ENCODE data around the gene KRTAP19-2. TPM values are rescaled to one million over a fixed set of nuclear protein-coding genes. Genes with fewer than 3 reads are reported as not detected.

KRTAP19-2 gene
- total RNA-seq, 2 donors from 2014 or later, result not detected

DNA sequence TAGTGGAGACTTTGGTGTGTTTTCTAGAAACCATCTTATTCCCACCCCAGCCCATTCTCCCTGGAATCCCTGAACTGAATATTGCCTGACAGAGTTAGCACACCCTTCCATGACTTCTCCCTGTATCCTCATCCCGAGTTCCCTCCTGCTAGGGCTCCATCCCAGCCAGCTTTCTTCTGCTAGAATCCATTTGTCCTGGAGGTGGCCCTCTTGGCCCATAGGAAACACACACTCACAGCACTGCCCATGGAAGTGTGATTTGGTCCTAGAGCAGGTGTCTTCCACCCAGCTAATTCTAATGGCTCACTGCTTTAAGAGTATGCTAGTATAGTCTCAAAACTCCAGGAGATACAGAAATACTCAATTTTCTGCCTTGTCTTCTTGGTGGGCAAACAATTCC, 43.0 kb downstream of the KRTAP19-2 start:
- Histone ChIP-seq H3K27me3 (no peaks in the 10 kb centered on the region), H3K9me3 (no peaks in the 10 kb centered on the region), H3K27ac (no peak overlapping the region), H3K9ac (ENCODE audit: low read depth in 2 of 2, low read length in 2 of 2) (no peak overlapping the region), H3K4me3 (no peak overlapping the region), H3K4me1 (no peaks in the 10 kb centered on the region), H3K36me3 (no peaks in the 10 kb centered on the region)
- no peak for TF ChIP-seq CTCF (IDR thresholded peaks at IDR 0.05)
- DNase-seq, result no peak
- intact Hi-C loops (cut with DNase I), result no loop called here

- Histone ChIP-seq H3K27ac (no peak overlapping the region), H3K4me3 (no peak overlapping the region), H3K9ac (ENCODE audit: low read depth in 2 of 2, low read length in 2 of 2) (no peak overlapping the region), H3K36me3 (no peaks in the 10 kb centered on the region), H3K4me1 (no peaks in the 10 kb centered on the region), H3K9me3 (no peaks in the 10 kb centered on the region), H3K27me3 (no peaks in the 10 kb centered on the region)
- no peak for TF ChIP-seq CTCF (IDR thresholded peaks at IDR 0.05)
- DNase-seq, result no peak
- intact Hi-C loops (cut with DNase I), result no loop called here
Measured at GRCh38 chr21:30443226-30443625, 44.0 kb downstream of the KRTAP19-2 start.

DNA sequence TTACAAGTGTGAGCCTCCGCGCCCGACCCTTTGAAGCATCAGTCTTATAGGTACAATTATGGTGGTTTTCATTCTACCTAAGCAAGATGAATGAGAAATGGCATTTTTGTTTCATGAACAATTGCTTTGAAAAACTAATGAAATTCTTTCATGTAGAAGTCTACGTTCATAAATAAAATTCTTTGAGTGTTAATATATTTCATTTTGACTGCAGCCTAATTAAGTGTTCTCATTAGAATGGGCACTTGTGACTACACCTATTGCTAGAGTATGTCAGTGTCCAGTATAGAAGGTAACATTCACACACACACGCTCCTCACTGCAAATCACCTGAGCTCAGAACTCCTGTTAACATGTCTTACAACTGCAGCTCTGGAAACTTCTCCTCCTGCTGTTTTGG, 47.3 kb downstream of the KRTAP19-2 start, which contains the start of gene KRTAP15-1:
Gene KRTAP15-1, plus strand, starts transcription at position 301 of the 400 bp plus-strand sequence. Its CDS starts 53 bp downstream, at position 354.
- H3K27me3 ChIP-seq, result no peaks in the 10 kb centered on the region
- H3K4me3 ChIP-seq, result no peak within 1 kb of the TSS
- H3K9ac ChIP-seq (ENCODE audit: low read depth in 2 of 2, low read length in 2 of 2), result no peak within 1 kb of the TSS
- H3K4me1 ChIP-seq, result no peaks in the 10 kb centered on the region
- no peak within 1 kb of the TSS for H3K27ac ChIP-seq
- intact Hi-C loops (cut with DNase I), result no loop called here
- DNase-seq, result no peak
- no peaks in the 10 kb centered on the region for H3K36me3 ChIP-seq
- no peaks in the 10 kb centered on the region for H3K9me3 ChIP-seq
- TF ChIP-seq CTCF (IDR thresholded peaks at IDR 0.05), result no peak

Other genes starting within 250 kb of the KRTAP19-2 start
- not detected for gene KRTAP24-1, start 204.5 kb downstream of the KRTAP19-2 start, total RNA-seq
- not detected for gene KRTAP25-1, start 197.9 kb downstream of the KRTAP19-2 start, total RNA-seq
- gene KRTAP26-1, start 167.1 kb downstream of the KRTAP19-2 start, total RNA-seq, result not detected
- gene KRTAP27-1, start 149.7 kb downstream of the KRTAP19-2 start, total RNA-seq, result not detected
- gene KRTAP23-1, start 138.8 kb downstream of the KRTAP19-2 start, total RNA-seq, result not detected
- gene KRTAP13-2, start 115.2 kb downstream of the KRTAP19-2 start, total RNA-seq, result 1 to 10 TPM; 2.3 to 6.0 TPM
- not detected for gene KRTAP13-1, start 91.4 kb downstream of the KRTAP19-2 start, total RNA-seq
- gene KRTAP13-3, start 61.5 kb downstream of the KRTAP19-2 start, total RNA-seq, result not detected
- gene KRTAP13-4, start 57.2 kb downstream of the KRTAP19-2 start, total RNA-seq, result not detected
- gene KRTAP15-1, start 47.2 kb downstream of the KRTAP19-2 start, total RNA-seq, result not detected
- not detected for gene KRTAP19-1, start 7.1 kb downstream of the KRTAP19-2 start, total RNA-seq
- not detected for gene KRTAP19-3, start 4.6 kb upstream of the KRTAP19-2 start, total RNA-seq
- not detected for gene KRTAP19-4, start 9.7 kb upstream of the KRTAP19-2 start, total RNA-seq
- not detected for gene KRTAP19-5, start 14.7 kb upstream of the KRTAP19-2 start, total RNA-seq
- gene KRTAP19-6, start 54.4 kb upstream of the KRTAP19-2 start, total RNA-seq, result not detected
- not detected for gene KRTAP19-7, start 73.9 kb upstream of the KRTAP19-2 start, total RNA-seq
- not detected for gene KRTAP22-2, start 103.0 kb upstream of the KRTAP19-2 start, total RNA-seq
- not detected for gene KRTAP6-3, start 105.0 kb upstream of the KRTAP19-2 start, total RNA-seq
- not detected for gene KRTAP6-2, start 111.5 kb upstream of the KRTAP19-2 start, total RNA-seq
- not detected for gene KRTAP22-1, start 113.7 kb upstream of the KRTAP19-2 start, total RNA-seq
- not detected for gene KRTAP6-1, start 126.5 kb upstream of the KRTAP19-2 start, total RNA-seq
- gene KRTAP20-1, start 129.0 kb upstream of the KRTAP19-2 start, total RNA-seq, result not detected
- not detected for gene KRTAP20-4, start 133.2 kb upstream of the KRTAP19-2 start, total RNA-seq
- gene KRTAP20-2, start 147.8 kb upstream of the KRTAP19-2 start, total RNA-seq, result not detected
- not detected for gene KRTAP20-3, start 155.4 kb upstream of the KRTAP19-2 start, total RNA-seq
- gene KRTAP21-3, start 231.3 kb upstream of the KRTAP19-2 start, total RNA-seq, result not detected